NCI-H748 (cell line): ENCODE data around the gene YTHDF1.
"Not testable (repeated sequence)": the region's sequence is repeated elsewhere in the genome, so short reads cannot be mapped to it uniquely, and the experiment has no call there.

Experiments used
- DNase-seq: peaks from one replicate; lab custom pipeline; 2025; ENCODE audit not compliant: unreplicated experiment; lab: John Stamatoyannopoulos, UW

Gene YTHDF1

GRCh38 chr20:63159826-63160640, 55.9 kb downstream of the YTHDF1 start:
- no peak for DNase-seq

- not testable (repeated sequence) for DNase-seq
These were observed 56.7 kb downstream of the YTHDF1 start for GRCh38 chr20:63159251-63159650.

- DNase-seq, result no peak
These were observed 57.1 kb downstream of the YTHDF1 start for GRCh38 chr20:63158845-63159244.

DNA sequence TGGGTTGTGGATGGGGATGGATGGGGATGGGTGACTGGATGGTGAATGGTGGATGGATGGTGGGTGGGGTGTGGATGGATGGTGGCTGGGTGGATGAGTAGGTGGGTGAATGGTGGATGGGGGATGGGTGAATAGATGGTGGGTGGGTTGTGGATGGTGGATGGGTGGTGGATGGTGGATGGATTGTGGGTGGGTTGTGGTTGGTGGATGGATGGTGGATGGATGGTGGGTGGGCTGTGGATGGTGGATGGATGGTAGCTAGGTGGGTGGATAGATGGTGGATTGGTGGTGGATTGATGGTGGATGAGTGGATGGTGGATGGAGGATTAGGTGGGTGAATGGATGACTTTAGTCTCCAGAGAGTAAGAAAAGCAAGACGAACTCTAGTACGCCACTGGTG, 57.6 kb downstream of the YTHDF1 start:
- no peak for DNase-seq

GRCh38 chr20:63157431-63157830, 58.5 kb downstream of the YTHDF1 start:
- DNase-seq, result not testable (repeated sequence)

DNA sequence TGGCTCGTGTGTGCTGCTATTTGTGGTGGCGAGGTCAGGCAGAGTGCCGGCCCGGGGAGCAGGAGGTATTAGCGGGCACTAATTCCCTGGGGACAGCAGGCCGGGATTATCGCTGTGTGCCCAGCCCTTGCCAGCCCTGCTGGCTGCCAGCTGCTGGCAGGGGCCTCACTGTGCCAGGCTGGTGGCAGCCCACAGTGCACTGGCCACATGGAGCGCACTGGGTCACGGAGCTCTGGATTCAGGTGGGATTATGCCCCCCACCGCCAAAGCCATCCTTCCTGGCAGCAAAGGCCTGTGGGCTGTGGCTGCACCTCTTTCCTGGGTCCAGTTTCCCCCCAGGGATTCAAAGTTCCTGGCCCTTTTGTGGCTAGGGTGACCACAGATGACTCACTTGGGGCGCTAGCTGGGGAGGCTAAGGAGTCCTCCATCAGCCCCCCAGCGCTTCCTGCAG, 59.7 kb downstream of the YTHDF1 start:
- no peak for DNase-seq

GRCh38 chr20:63155266-63156165, 60.4 kb downstream of the YTHDF1 start:
- DNase-seq, result no peak

GRCh38 chr20:63154395-63154794, 61.5 kb downstream of the YTHDF1 start:
- DNase-seq, result no peak

DNA sequence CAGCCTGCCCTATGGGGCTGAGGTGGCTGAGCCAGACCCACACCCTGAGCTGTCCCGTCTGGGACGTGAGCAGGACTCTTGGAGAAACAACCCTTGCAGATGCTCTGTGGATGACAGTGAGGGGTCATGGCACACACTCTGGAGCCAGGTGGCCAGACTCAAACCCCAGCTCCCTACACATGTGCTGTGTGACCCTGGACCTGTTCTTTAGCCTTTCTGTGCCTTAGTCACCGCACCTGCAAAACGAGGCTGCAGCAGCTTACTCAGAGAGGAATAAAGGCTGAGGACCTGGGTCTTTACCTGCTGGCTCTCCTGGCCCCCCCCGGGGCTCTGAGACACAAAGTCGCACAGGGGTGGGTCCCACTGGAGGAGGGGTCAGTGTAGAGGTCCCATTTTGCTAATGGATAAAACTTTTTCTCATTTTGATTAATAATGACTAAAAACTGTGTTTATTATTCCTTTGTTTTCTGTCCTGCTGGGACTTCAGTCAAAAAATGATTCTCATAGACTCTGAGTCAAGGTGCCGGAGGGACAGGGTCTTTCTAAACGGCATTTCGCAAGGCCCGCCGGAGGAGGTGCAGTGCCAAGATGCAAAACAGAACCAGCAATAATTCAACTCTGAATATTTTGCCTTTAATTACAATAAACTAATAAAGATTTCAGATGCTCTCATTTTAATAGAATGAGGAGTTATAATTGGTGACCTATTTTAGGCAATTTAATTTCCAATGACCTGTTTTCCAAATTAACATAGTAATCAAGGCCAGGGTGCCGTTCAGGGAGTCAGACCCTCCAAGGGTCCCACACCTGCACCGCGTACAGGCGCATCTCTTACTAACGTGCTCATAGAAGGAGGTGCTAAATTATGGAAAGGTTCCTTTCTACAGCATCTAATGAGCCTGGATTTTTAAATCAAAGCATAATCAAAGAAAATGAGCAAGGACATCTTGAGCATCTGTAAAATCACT, 62.4 kb downstream of the YTHDF1 start:
- DNase-seq, result no peak

DNA sequence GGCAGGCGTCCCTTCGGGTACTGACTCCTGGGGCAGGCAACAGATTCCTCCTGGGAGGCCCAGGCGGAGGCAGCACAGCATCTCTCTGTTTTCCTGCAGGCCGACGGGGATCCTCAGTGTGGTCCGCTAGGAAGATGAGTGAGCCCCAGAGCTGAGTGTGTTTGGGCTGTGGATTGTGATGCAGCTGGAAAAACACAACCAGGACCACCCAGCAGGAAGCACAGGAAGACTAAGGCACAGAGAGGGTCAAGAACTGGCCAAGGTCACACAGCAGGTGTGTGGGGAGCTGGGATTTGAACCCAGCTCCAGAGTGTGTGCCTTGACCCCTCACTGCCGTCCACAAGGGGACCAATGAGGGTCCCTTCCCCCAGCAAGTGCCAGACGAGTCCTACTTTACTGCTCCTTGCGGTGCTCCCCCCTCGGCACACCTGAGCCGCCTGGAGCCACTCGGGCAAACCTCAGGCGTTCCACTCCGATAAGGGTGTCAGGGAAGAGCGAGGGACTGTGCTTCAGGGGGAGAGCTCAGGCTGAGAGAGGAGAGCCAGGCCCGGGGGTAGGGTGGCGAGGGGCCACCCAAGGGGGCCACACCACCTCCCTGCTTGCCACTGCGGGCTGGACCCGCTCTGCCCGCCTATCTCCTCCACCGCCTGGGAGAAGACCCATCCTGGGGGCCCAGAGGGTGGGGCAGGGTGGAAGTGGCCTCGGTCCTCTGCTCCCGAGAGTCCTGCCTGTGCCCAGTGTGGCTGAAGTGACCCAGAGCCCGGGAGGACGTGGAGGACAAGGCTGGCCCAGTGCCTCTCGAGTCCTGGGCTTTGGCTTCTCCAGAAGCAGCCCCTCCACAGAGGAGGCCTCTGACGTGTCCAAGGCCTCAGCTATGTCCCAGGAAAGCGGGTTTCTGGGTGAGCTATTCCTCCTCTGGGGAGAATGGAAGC, 63.3 kb downstream of the YTHDF1 start:
- no peak for DNase-seq

- DNase-seq, result no peak
These were observed 64.2 kb downstream of the YTHDF1 start for GRCh38 chr20:63151554-63152321.

DNA sequence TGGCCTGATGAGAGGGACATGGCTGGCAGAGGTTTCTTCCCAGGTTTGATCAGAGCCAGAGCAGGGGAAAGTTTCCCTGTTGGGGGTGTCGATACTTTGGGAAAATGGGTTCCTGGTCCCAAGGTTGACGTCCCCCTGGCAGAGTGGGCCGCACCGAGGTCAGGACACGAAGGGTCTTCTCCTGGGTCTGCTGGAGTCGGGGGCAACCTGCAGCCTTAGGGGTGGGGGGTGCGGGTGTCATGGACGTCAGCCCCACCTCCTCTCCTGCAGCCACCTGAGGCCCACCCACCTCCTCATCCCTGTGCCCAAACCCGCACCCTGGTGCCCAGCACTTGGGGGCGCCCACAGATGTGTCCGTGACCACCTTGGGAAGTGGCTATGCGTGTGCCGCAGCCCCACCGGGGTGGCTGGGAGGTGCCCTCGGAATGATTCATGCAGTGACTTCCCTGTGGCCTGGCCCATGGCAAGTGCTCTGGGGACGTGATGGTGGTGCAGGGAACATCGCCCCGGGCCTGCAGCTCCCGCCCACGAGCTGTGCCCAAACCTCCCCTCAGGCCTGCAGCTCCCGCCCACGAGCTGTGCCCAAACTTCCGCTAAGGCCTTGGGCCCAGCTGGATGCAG, 64.9 kb downstream of the YTHDF1 start:
- DNase-seq, result no peak

DNA sequence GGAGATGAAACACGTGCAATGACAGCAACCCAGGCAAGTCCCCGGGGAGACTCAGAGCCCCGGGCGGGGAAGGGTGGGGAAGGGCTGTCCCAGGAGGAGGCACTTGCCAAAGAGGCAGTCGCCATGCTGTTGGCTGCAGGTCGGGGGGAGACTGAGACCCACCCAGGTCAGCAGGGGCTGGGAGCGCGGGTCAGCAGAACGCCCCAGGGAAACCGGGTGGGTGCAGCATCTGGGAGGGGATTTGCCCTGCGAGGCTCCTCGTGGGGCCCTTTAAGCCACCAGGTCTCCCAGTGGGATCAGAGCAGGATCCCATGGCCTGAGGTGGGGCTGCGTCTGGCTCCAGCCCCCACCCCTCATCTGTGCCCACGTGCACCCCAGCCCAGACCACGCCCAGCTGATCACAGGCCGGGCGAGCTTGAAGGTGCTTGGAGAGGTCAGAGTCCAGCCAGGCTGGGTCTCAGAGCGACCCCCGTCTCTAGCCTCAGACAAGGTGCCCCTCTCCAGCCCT, 65.5 kb downstream of the YTHDF1 start:
- DNase-seq, result no peak

DNA sequence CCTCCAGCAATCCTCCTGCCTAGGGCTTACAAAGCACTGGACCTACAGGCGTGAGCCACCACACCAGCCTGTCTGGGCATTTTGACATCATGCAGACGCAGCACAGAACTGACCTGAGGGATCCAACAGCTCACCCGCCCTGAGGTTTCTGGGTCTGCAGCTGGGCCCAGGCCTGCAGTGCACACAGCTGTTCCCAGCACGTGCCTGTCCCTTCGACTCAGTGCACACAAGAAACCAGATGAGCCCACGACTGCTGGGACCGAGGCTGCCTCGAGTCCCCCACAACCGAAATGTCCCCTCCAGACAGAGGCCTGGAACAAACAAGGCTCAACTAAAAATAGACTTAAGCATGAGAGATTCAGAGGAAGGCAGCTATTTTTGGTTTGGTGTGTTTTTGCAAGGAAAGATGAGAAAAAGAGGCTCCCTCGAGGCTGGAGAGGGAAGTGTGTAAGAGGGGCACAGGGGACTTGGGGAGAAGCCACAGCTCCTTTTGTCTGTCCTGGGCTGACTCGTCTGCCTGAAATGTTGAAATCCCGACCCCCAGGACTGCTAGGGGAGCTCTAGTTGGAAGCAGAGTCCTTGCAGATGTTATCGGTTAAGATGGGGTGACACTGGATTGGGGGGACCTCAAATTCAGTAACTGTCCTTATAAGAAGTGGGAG, 66.3 kb downstream of the YTHDF1 start:
- DNase-seq, result no peak

GRCh38 chr20:63148696-63149095, 67.2 kb downstream of the YTHDF1 start:
- no peak for DNase-seq

- no peak for DNase-seq
These were observed 68.4 kb downstream of the YTHDF1 start for GRCh38 chr20:63147532-63147931.
